ENCODE data around the gene SMARCC1.

SMARCC1 gene

DNA sequence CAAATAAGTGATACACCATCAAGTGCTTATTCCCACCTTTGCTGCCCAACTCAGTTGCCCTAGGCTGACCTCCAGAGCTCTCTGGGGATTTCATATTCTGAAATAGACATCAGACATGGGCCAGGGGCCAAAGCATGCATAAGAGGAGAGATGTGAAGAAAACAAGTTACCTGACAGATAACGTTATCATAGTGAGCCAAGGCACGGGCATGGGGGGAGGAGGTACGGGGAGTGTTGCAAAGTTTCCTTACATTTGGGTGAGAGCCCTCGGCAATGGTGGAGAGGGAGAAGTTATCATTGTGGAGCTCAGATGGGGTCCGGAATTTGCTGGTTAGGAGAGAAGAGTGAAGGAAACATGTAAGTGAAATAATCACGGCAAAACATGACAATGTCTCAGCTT lies 212.8 kb downstream of the SMARCC1 start:
- no peaks in the 10 kb centered on the region for H3K36me3 ChIP-seq
- no peak overlapping the region for H3K27ac ChIP-seq
- no peaks in the 10 kb centered on the region; a peak in 1 of 22 replicates for H4K20me1 ChIP-seq
- no peaks in the 10 kb centered on the region; a peak in 1 of 20 replicates for H3K4me1 ChIP-seq
- no peak overlapping the region for H3K4me2 ChIP-seq
- no peaks in the 10 kb centered on the region; a peak in 1 of 22 replicates for H3K27me3 ChIP-seq
- H3K4me3 ChIP-seq = no peak overlapping the region
- no peak for TF ChIP-seq Cebpa-rat (IDR thresholded peaks at IDR 0.05)
- H3K9ac ChIP-seq = no peak overlapping the region
- H3K9me3 ChIP-seq (replicated peaks in 1 of 11) = no peaks in the 10 kb centered on the region

DNA sequence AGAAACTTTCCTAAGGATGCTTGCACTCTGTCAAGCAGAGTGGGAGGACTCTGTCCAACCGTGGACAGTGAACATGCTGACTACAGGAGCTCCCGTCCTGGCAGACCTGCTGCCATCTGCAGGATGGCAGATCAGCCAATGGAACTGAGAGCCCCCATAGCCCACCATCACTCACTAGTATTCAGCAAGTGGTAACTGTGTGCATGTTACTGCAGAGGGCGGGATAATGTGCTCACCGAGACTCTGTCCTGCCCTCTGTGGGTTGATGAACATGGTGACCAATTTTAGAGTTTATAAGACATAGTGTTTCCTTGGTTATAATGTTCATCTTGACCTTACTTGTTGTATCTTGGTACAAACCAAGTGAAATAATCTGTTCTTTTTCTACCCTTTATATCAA lies 214.5 kb downstream of the SMARCC1 start:
- H4K20me1 ChIP-seq = no peaks in the 10 kb centered on the region
- no peaks in the 10 kb centered on the region; a peak in 1 of 20 replicates for H3K4me1 ChIP-seq
- no peak for TF ChIP-seq Cebpa-rat (IDR thresholded peaks at IDR 0.05)
- no peak overlapping the region for H3K27ac ChIP-seq
- H3K9ac ChIP-seq = no peak overlapping the region
- no peaks in the 10 kb centered on the region for H3K9me3 ChIP-seq (replicated peaks in 1 of 11)
- no peak overlapping the region; a peak in 1 of 22 replicates for H3K4me2 ChIP-seq
- H3K4me3 ChIP-seq = no peak overlapping the region
- no peaks in the 10 kb centered on the region for H3K36me3 ChIP-seq
- no peaks in the 10 kb centered on the region for H3K27me3 ChIP-seq

DNA sequence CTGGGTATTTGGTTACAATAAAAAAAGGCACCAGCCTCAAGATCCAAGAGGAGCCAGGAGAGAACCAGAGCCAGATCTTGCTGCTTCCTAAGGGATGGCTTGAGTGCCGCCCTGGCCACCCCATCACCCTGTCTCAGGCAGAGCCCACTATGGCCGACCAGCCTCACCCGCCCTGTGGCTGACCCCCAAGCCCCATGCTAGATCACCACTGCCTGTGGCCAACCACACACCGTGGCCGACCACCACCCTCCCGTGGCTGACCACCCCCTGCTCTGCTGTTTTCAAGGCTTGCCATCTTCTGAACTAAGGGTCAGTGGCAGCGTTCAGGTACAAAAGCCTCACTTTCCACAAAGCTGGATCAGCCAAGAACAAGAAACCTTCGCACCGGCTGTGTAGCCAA lies 215.0 kb downstream of the SMARCC1 start:
- H4K20me1 ChIP-seq = no peaks in the 10 kb centered on the region
- H3K4me1 ChIP-seq = no peaks in the 10 kb centered on the region; a peak in 1 of 20 replicates
- no peak overlapping the region for H3K4me3 ChIP-seq
- H3K9me3 ChIP-seq (replicated peaks in 1 of 11) = no peaks in the 10 kb centered on the region
- no peak overlapping the region for H3K27ac ChIP-seq
- no peak overlapping the region for H3K9ac ChIP-seq
- H3K27me3 ChIP-seq = no peaks in the 10 kb centered on the region
- H3K36me3 ChIP-seq = no peaks in the 10 kb centered on the region
- TF ChIP-seq Cebpa-rat (IDR thresholded peaks at IDR 0.05) = no peak
- no peak overlapping the region for H3K4me2 ChIP-seq

DNA sequence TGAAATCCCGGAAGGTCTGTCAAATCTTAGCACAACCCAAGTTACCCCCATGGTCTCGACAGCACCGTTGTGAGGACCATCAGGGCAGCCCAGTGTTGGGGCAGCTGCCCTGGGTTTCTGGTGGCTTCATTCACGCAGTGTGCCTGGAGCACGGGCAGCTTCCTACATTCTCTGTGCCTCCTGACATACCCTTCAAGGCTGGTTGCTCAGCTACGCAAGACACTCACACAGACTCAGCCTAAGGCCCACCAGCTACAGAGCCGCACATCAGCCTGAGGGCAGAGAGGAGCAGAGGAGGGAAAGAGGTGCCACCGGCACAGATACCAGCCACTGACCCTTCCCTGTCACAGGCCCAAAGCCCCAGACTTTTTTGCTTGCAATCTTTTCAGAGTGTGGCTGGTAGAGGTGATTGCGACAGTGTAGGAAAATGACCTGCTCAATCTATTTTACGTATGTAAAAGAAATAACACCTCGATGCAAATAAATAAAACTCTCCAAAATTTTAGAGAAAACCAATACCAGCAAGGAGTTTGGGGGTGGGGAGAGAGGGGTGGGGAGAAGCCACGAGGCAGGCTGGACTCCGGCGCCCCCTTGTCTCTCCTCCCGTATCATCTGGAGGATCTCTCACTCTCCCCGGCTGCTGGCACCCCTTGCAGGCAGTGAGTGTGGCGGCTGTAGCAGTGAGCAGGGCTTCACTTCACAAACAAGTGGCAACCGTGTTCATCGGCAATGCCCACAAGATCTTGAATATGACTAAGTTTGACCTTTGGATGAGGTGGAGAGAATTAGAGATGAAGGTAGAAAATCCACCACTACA lies 215.8 kb downstream of the SMARCC1 start:
- no peak overlapping the region for H3K4me2 ChIP-seq
- no peaks in the 10 kb centered on the region for H3K36me3 ChIP-seq
- H3K4me3 ChIP-seq = no peak overlapping the region
- no peak overlapping the region for H3K27ac ChIP-seq
- H4K20me1 ChIP-seq = no peaks in the 10 kb centered on the region
- TF ChIP-seq Cebpa-rat (IDR thresholded peaks at IDR 0.05) = no peak
- H3K9ac ChIP-seq = no peak overlapping the region
- H3K4me1 ChIP-seq = no peaks in the 10 kb centered on the region; a peak in 1 of 20 replicates
- no peaks in the 10 kb centered on the region for H3K27me3 ChIP-seq
- H3K9me3 ChIP-seq (replicated peaks in 1 of 11) = no peaks in the 10 kb centered on the region

DNA sequence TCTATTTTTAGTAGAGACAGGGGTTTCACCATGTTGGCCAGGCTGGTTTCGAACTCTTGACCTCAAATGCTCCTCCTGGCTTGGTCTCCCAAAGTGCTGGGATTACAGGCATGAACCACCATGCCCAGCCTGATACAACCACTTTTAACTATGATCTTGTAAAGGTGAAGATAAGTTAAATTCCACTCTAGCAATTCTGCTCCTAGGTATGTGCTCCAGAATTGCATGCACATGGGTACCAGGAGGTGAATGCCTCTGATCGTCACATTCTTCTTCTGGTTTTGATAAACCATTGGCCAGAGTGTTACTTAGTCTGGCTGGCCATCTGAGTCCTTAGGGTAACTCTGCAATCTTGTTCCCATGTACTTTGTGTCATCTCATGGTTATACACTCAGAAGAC lies 225.3 kb downstream of the SMARCC1 start:
- TF ChIP-seq Cebpa-rat (IDR thresholded peaks at IDR 0.05) = no peak
- Histone ChIP-seq H3K4me2 (no peak overlapping the region), H4K20me1 (no peaks in the 10 kb centered on the region), H3K4me1 (0 out of 20 replicates have a peak, but pooled peaks cover 0 to 3% (median 0%) of the 10 kb centered on the region in 10 experiments), H3K9me3 (replicated peaks in 1 of 11) (peaks cover 0 to 12% (median 8%) of the 10 kb centered on the region in 11 experiments; a peak in 10 of 22 replicates), H3K27me3 (no peaks in the 10 kb centered on the region), H3K9ac (no peak overlapping the region), H3K4me3 (no peak overlapping the region), H3K36me3 (no peaks in the 10 kb centered on the region), H3K27ac (no peak overlapping the region)

DNA sequence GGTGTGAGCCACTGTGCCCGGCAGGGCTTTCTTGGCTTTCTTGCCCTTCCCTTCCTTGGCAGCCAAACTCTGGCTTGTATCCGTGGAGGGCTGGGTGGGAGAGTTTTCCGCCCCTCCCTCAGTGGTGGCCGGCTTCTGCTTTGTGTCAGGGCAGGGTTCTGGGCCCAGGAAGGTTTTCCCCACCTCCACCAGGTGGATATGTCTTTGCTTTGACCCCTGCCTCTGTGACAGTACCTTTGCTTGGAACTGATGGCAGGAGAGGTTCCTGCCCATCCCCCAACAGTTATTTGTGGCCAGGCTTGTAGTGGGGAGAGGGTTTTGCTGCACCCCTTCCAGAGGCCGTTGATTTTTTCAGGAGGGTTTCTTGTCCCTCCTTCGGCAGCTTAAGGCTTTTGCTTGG lies 227.4 kb downstream of the SMARCC1 start:
- Histone ChIP-seq H3K36me3 (no peaks in the 10 kb centered on the region), H3K27me3 (no peaks in the 10 kb centered on the region), H3K9ac (no peak overlapping the region), H4K20me1 (no peaks in the 10 kb centered on the region), H3K4me1 (peaks cover 0 to 3% (median 0%) of the 10 kb centered on the region in 10 experiments; a peak in 1 of 20 replicates), H3K4me2 (no peak overlapping the region), H3K4me3 (no peak overlapping the region), H3K27ac (no peak overlapping the region), H3K9me3 (replicated peaks in 1 of 11) (peaks cover 0 to 12% (median 8%) of the 10 kb centered on the region in 11 experiments; a peak in 10 of 22 replicates)
- no peak for TF ChIP-seq Cebpa-rat (IDR thresholded peaks at IDR 0.05)

DNA sequence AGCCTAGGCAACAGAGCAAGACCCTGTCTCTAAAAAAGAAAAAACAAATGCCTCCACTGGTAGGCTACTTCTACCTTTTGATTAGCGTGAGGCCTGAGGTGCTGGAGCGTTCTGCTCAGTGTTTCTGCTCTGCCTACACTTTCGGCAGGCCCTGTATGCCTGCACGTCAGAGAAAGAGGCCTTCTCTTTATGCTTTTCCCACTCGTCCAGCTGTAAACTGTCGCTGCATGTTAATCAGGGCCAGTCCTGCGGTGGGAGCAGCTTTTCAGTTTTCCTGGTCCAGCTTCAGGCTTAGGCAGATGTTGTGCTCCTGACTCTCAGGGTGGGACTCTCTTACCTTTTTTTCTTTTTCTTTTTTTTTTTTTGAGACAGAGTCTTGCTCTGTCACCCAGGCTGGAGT lies 228.3 kb downstream of the SMARCC1 start:
- Histone ChIP-seq H3K9ac (no peak overlapping the region), H3K27ac (no peak overlapping the region), H3K9me3 (replicated peaks in 1 of 11) (peaks cover 0 to 12% (median 8%) of the 10 kb centered on the region in 11 experiments; a peak in 10 of 22 replicates), H3K4me3 (no peak overlapping the region), H3K36me3 (no peaks in the 10 kb centered on the region), H3K27me3 (no peaks in the 10 kb centered on the region), H4K20me1 (no peaks in the 10 kb centered on the region), H3K4me1 (peaks cover 0 to 3% (median 0%) of the 10 kb centered on the region in 10 experiments; a peak in 1 of 20 replicates), H3K4me2 (no peak overlapping the region)
- TF ChIP-seq Cebpa-rat (IDR thresholded peaks at IDR 0.05) = no peak

DNA sequence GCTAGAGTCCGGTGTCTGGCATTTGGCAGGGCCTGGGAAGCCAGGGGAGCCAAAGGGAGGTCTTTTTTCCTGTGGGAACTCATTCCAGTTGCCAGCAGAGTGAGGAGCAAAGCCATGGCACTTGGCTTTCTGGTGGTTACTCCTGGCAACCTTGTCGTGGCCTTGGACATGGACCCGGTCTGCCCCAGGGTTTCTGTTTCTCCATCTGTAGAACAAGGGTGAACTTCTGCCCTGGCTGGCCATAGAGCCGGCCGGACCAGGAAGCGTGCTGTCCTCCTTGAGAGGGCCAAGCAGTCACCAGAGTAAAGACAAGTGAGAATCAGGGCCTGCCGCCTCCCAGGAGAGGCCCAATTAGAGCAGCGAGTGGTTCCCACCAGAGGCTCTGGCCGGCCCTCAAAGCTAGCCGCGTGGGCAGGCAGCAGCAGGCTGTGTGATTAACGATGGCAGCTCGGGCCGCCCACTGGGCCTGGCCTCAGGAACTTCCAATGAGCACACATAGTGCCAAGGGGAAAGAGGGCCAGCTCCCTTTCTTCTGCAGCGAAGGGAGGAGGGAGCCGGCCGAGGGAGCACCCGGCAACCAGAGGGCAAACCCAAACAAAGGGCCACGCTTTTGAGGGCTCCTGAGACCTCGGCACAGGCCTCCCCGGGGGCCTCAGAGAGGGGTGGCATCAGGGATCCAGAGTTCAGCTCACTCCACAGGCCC lies 239.1 kb downstream of the SMARCC1 start:
- no peaks in the 10 kb centered on the region for H3K36me3 ChIP-seq
- H4K20me1 ChIP-seq = no peaks in the 10 kb centered on the region
- no peak overlapping the region for H3K4me3 ChIP-seq
- no peak overlapping the region for H3K9ac ChIP-seq
- no peak overlapping the region for H3K4me2 ChIP-seq
- no peaks in the 10 kb centered on the region for H3K27me3 ChIP-seq
- no peak for TF ChIP-seq Cebpa-rat (IDR thresholded peaks at IDR 0.05)
- no peak overlapping the region for H3K27ac ChIP-seq
- H3K4me1 ChIP-seq = no peaks in the 10 kb centered on the region
- H3K9me3 ChIP-seq (replicated peaks in 1 of 11) = no peaks in the 10 kb centered on the region

DNA sequence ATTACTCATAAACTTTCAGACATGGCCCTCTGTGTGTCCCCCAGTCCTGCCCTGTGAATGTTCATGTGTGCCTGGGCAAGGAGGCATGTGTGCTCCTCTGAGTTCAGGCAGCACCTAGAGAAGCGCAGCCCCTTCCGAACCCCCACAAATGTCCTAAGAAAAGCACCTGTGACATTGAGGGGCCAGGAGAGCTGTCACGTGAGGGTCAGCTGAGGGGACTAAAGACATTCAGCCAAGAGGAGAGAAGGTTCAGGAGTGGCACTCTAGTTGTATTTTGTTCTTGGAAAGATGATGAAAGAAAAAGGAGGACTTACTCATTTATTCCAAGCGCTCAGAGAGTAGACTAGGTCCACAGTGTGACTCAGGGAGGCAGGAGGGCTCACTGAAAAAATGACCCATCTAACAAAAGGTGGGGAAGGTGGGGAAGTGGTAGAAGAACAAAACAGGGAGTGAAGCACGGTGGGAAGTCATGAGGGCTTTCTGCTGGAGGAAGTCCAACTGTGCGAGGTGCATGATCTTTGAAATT lies 240.0 kb downstream of the SMARCC1 start:
- H3K36me3 ChIP-seq = no peaks in the 10 kb centered on the region
- no peak overlapping the region for H3K4me3 ChIP-seq
- no peak overlapping the region for H3K9ac ChIP-seq
- no peaks in the 10 kb centered on the region for H4K20me1 ChIP-seq
- H3K4me1 ChIP-seq = no peaks in the 10 kb centered on the region
- no peak for TF ChIP-seq Cebpa-rat (IDR thresholded peaks at IDR 0.05)
- H3K27ac ChIP-seq = no peak overlapping the region
- H3K27me3 ChIP-seq = no peaks in the 10 kb centered on the region
- no peak overlapping the region for H3K4me2 ChIP-seq
- no peaks in the 10 kb centered on the region for H3K9me3 ChIP-seq (replicated peaks in 1 of 11)
